GM19324 (cell line): Measurements from ENCODE around the gene SLC23A2.

ENCODE experiments used
- ATAC-seq: cut with Tn5 transposase; IDR thresholded peaks from one replicate; pipeline ENCODE4 v1.9.1; 2021; ENCODE audit warnings: mild to moderate bottlenecking, moderate library complexity; ENCODE audit not compliant: unreplicated experiment, low FRiP score

The SLC23A2 gene

GRCh38 chr20:4971064-4971463 lies 30.2 kb downstream of the SLC23A2 start:
- ATAC-seq, result no peak

GRCh38 chr20:4967752-4968477 lies 33.4 kb downstream of the SLC23A2 start:
- no peak for ATAC-seq

- no peak for ATAC-seq
Measured at GRCh38 chr20:4966826-4967751, 34.2 kb downstream of the SLC23A2 start.

DNA sequence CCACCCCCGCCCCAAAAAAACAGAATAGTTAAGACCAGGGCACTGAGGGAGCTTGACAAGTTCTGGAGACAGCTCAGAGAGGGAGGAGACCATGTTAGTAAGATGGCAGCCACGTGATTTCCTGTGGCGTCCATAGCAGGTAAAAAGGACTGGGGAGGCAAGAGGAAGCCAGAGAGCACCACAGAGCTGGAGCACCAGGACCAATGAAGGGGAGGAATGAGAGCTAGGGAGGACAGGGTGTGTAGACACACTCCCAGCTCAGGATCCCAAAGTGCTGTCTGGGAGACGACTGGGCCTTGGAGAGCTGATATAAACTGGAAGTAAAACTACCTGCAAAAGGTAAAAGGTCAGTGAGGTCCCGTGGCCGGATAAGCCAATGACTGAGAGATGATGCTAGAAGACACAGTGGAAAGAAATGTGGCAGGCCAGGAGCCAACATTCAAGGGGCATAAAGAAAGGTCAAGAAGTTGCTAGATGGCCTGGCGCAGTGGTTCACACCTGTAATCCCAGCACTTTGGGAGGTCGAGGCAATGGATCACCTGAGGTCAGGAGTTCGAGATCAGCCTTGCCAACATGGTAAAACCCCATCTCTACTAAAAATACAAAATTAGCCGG lies 39.0 kb downstream of the SLC23A2 start:
- ATAC-seq, result no peak

DNA sequence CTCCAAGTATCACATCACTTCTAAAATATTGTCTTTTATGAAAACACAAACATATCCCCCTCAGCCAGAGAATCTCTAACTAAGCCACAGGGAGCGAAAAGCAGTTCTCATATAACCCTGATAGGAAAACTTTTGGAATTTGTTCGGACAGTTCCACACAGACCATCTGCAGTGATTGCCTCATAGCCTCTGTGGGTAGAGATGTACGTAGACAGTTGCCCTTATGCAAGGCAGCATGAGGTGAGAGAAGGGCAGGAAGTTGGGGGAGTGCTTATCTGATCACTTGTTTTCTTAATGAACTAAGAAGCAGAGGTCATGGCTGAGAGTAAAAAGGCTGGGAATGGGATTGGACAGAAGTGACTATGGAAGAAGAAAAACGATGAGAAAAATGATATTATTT lies 39.6 kb downstream of the SLC23A2 start:
- ATAC-seq, result no peak

GRCh38 chr20:4959592-4959991 lies 41.7 kb downstream of the SLC23A2 start:
- ATAC-seq, result no peak

- ATAC-seq, result no peak
Measured at GRCh38 chr20:4957939-4958362, 43.4 kb downstream of the SLC23A2 start.

DNA sequence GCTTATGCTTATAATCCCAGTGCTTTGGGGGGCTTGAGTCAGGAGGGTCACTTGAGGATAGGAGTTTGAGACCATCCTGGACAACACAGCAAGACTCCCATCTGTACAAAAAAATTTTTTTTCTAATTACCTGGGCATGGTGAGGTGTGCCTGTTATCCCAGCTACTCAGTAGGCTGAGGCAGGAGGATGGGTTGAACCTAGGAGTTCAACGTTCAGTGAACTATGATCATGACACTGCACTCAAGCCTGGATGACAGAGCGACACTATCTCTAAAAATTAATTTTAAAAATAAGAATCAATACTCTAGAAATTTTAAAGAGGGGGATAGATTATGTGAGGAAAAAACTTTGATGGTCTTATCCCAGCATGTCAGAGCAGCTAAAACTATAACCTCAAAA lies 44.1 kb downstream of the SLC23A2 start:
- ATAC-seq, result no peak

DNA sequence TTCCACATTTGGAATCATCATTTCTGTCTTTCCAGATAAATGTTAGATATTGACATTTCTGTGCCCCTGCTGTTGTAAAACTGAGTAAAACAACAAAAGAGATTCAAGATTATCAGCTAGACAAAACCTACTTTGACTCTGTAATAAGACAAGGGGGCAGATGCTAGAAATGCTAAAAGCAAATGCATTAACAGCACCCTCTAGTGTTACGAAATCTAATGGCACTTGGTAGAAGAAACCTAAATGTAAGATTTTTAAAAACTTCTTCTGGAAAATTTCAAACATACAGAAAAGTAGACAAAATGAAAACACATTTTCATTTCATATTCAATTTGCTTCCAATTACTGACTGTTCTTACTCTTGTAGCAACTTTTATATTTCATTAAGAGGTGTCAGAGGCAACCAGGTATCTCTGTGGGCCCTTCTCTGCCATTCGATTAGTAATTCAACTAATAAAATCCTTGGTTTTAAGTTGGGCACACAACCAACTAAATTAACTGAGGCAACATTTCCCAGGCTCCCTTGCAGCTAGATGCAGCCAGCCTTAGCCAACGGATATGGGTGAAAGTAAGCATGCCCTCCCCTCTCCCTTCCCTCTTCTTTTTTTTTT lies 45.0 kb downstream of the SLC23A2 start:
- no peak for ATAC-seq

- no peak for ATAC-seq
Measured at GRCh38 chr20:4953881-4954280, 47.4 kb downstream of the SLC23A2 start.

- ATAC-seq, result no peak
Measured at GRCh38 chr20:4952229-4952628, 49.1 kb downstream of the SLC23A2 start.

DNA sequence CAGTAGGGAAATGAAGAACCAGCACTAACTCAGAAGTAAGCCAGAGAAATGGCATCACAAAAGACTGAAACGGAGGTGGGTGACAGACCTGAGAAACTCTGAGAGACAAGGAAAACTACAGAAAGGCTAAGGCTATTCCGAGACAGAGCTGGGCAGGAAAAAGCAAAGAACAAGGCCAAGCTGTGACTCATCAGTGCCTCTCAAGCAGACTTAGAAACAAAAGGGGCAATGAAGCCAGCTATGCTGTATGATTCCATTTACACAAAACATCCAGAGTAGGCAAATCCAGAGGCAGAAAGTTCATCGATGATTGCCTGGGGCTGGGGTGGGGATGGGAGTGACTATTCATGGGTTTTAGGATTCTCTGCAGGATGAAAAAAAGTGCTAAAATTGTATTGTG lies 50.0 kb downstream of the SLC23A2 start:
- ATAC-seq, result no peak

- ATAC-seq, result no peak
Measured at GRCh38 chr20:4950841-4951240, 50.5 kb downstream of the SLC23A2 start.

DNA sequence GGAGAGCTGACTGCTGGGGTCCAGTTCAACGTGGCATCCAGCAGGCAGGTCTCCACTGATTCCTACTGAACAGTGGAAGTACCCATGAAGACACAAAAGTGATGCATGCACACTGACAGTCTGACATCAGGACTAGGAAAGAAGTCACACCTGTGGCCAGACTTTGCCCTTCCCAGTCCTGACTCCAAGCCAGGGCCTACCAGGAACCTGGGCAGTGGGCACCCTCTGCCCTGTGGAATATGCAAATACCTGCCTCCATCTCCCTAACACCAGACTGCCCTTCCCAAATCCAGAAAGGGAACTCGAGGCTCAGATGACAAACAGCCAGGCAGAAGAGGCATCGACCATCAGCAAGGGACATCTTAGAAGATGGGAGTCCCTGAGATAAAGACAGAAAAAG lies 50.9 kb downstream of the SLC23A2 start:
- ATAC-seq, result no peak

DNA sequence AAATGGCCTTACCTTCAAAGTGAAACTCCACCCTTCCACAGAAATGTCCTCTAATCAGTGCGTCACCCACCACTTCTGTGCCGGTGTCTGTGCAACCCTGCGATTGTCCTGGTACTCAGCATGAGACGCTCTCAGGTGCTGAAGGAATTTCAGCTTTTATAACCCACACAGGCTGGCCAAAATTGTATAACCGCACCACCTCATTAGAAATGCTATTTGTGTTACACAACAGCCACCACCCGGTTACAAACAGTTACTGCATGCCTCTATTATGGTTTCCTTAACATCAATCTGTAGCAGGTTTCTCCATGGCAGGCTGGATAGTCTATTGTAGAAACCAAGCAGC lies 51.5 kb downstream of the SLC23A2 start:
- ATAC-seq, result no peak

DNA sequence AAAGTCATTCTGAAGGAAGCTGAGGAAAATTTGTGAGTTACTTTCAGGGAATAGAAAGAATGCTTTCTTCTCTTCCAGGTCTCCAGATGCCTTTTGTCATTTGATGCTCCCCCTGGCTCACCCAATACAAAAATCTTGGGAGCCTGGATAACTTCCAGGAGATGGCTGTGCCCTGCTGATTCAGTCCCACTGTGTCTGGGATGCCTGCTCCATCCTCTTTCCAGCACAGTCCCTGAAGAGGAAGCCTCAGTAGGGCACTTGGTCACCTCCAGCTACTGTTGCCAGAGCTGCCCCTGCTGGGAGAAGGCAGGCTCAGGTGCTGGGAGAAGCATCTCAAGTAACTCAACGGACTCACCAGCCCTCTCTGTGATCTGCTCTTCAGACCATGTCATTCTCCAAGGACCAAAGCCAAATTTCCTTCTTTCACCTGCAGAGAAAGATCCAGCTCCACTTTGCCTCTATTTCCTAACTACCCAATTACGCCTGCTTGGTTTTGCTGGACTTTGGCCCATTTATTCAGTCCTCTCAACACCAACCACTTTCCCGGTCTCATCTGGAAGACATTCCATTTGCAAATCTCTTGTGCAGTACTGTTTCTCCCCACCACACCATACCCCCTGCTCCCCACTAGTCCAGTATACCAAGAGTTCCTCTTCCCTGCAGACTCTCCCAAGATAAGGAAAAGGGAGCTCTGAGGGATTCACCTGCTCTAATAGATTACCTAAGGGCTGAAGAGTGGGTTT lies 53.3 kb downstream of the SLC23A2 start:
- no peak for ATAC-seq

- ATAC-seq, result no peak
Measured at GRCh38 chr20:4946986-4947385, 54.3 kb downstream of the SLC23A2 start.

DNA sequence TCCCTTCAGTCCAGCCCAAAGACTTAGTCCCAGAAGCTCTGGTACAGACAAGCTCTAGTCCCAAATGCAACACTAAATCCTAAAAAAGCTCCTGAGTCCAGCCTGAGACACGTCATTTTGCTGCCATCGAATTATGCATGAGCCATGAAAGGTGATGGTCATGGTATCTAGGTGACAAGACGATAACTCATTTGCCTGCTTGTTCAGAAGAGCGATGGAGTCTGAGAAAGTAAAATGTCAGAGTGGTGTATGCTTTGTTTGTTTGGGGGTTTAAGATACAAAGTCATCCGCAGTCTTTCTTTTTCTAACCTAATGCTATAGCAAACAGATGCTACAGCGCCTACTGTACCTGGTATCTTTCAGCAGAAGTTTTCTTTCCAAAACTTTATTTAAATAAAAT lies 54.7 kb downstream of the SLC23A2 start:
- no peak for ATAC-seq

- no peak for ATAC-seq
Measured at GRCh38 chr20:4944518-4945313, 56.6 kb downstream of the SLC23A2 start.

DNA sequence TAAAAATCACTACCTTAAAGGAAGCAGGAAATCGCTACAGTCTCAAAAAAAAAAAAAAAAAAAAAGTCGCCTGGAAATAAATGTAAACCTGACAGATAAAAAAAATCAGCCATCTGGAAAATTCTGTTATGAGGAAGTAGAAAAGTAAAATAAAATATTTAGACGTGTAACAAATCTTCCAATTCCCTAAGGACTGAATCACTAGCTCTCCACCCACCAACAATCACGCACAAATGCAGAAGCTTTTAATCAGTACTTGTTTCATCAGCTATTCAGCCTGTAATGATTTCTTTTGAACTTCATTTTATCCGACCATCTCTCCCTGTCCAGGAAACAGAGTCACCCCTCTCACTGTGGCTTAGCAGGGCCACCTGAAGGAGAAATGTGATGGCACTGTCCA lies 59.0 kb downstream of the SLC23A2 start:
- no peak for ATAC-seq
